ENCODE results near the gene MAP3K3.

MAP3K3 gene

DNA sequence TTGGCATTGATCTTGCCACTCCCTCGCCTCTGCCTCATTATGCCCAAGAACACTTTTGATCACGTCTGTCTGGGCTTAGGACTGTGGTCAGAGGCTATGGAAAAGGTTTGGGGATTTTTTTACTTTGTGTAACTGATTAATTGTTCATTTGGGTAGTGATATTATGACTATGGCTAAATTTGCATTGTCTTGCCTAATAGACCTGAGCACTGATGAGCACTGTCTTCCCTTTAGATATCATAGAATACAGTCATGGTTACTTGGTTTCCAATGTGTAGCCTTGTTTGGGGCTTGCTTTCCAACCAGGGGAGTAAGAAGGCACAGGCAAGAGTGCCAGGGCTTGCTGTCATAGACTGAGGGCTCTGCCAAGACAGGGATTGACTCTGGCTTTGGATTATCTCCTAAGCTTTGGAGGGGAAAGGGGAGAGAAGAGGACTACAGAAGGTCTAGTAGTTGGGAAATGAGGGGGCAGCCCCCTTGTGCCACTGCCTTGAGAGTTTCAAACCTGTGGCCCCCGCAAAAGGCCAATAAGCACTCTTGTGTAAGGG is 64.0 kb downstream of the MAP3K3 start:
- no peak for DNase-seq (ENCODE audit: low read depth)
- no peak overlapping the region for H3K4me3 ChIP-seq (ENCODE audit: low read depth, low read length)

GRCh38 chr17:63688396-63689020 is 66.3 kb downstream of the MAP3K3 start:
- no peak overlapping the region for H3K4me3 ChIP-seq (ENCODE audit: low read depth, low read length)
- DNase-seq (ENCODE audit: low read depth) = no peak

GRCh38 chr17:63689479-63689878 is 67.3 kb downstream of the MAP3K3 start:
- H3K4me3 ChIP-seq (ENCODE audit: low read depth, low read length) = no peak overlapping the region
- no peak for DNase-seq (ENCODE audit: low read depth)

DNA sequence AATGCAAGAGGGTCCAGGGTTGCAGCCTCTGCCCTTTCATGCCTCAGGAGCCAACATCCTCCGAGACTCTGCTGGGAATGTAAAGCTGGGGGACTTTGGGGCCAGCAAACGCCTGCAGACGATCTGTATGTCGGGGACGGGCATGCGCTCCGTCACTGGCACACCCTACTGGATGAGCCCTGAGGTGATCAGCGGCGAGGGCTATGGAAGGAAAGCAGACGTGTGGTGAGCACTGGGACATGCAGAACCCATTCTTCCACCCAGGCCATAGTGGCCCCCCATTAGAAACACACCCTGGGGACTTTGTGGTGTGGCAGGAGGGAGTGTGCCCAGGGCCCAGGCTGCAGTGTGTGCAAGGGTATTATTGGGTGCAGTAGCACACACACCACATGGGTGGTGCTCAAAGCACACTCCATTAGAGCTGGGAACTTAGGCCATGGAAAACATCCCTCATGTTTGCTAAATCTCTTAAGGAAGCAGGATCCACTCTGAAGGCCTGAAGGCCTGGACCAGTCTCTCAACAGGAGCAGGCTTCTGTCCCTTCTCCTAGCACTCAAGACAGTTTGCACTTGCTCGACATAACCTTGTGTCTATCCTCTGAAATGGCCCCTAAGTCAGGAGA is 70.1 kb downstream of the MAP3K3 start:
- no peak for DNase-seq (ENCODE audit: low read depth)

GRCh38 chr17:63693411-63694113 is 71.3 kb downstream of the MAP3K3 start:
- H3K4me3 ChIP-seq (ENCODE audit: low read depth, low read length) = no peak overlapping the region
- no peak for DNase-seq (ENCODE audit: low read depth)

More for the DNA sequence above, 70.1 kb downstream of the MAP3K3 start:
- H3K4me3 ChIP-seq (ENCODE audit: low read depth, low read length) = no peak overlapping the region

- H3K4me3 ChIP-seq (ENCODE audit: low read depth, low read length) = no peak overlapping the region
- DNase-seq (ENCODE audit: low read depth) = no peak
Observed at GRCh38 chr17:63694229-63694949, 72.2 kb downstream of the MAP3K3 start.

DNA sequence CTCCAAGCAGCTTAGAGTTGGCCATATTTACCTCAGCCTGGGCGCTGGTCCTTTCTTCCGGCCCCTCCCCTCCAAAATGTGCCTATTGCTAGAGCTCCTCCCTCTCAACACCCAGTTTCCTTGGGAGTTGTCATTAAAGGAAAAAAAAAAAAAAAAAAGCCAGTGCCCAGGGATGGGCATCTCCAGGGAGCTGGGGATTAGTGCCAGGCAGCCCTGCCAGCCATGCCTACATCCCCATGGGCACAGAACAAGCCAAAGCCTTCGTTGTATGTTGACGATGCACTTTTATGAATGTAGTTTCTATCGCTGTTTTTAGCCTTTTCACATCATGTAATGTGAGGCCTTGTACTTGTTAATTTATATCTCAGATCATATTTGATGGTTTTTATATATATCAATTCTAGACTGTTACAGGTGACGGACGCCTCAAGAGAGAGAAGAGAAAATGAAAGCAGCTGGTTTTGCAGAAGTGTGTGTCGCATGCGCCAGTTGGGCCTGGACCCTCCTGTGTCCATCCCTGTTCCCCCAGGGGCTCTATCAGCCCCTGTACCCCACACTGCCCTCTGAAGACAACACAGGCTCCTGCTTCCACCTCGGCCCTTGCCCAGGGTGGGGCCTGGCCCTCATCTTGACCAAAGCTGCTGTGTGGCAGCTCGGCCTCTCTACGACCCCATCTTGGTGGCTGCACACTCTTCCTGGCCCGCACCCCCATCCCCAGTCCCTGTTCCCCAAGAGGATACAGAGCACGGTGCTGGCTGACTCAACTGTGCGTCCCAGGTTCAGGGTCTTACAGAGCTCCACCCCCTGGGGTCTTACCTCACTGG is 72.9 kb downstream of the MAP3K3 start:
- no peak overlapping the region for H3K4me3 ChIP-seq (ENCODE audit: low read depth, low read length)
- no peak for DNase-seq (ENCODE audit: low read depth)

DNA sequence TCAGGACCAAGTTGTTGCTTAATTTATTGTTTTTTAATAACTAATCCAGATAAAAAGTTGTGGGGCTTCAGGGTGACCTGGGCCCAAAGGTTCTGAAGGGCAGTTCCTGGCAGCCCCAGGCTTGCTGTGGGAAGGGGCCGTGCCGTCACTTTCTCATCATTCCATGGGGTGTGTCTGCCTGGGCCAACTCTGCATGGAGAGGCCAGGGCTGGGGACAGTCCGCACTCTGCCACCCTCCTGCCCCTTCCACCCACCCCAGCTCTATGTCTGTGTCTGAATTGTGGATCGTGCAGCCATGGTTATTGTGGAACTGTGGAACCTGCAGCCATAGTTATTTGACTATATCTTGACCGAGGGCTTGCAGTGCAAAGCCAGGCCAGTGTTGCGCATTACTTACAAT is 73.7 kb downstream of the MAP3K3 start:
- no peak overlapping the region for H3K4me3 ChIP-seq (ENCODE audit: low read depth, low read length)
- DNase-seq (ENCODE audit: low read depth) = no peak

GRCh38 chr17:63696381-63696961 is 74.3 kb downstream of the MAP3K3 start:
- no peak for DNase-seq (ENCODE audit: low read depth)
- H3K4me3 ChIP-seq (ENCODE audit: low read depth, low read length) = no peak overlapping the region

GRCh38 chr17:63697341-63698286 is 75.4 kb downstream of the MAP3K3 start:
- DNase-seq (ENCODE audit: low read depth) = no peak
- no peak overlapping the region for H3K4me3 ChIP-seq (ENCODE audit: low read depth, low read length)

- peak overlapping the region; percentile 53 for H3K4me3 ChIP-seq (ENCODE audit: low read depth, low read length)
- DNase-seq (ENCODE audit: low read depth) = no peak
Observed at GRCh38 chr17:63698381-63698885, 76.2 kb downstream of the MAP3K3 start.

DNA sequence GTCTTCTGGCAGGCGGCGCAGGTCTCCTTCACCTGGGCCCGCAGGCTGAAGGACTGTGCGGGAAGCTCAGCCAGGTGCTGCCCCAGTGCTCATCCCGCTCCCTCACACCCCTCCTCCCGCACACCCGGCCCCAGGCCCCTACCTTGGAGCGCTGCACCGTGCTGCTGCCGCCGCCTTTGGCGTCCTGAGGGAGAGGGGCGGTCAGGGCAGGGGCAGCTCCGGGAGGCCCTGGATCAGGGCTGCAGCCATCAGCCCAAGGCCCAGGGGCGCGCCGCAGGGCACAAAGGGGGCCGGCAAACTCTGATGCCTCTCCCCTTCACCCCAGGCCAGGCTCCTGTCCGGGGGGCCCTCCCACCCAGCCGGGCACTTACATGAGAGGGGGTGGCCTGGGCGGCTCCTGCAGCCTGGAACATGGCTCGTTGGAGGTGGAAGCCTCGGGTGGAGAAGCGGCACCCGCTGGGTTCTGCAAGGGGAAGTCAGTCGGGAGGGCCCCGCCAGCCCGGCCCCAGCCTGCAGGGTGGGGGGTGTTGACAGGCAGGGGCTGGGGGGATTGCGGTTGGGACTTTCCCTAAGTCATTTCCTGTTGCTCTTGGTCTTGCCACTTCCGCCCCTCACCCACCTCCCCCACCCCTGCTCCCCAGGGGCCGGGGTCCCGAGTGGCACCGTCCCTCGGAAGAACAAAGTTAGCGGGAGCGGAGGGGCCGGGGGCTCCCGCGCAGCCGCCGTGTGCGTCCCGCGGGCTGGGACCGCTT is 76.8 kb downstream of the MAP3K3 start:
- no peak for DNase-seq (ENCODE audit: low read depth)
- H3K4me3 ChIP-seq (ENCODE audit: low read depth, low read length) = peak overlapping the region; percentile 53

GRCh38 chr17:63699638-63700527 is 77.7 kb downstream of the MAP3K3 start, which contains the start of gene LIMD2:
TSS of gene LIMD2 (minus strand) at chr17:63700125. CDS start at chr17:63699298, 827 bp downstream.
- H3K4me3 ChIP-seq (ENCODE audit: low read depth, low read length) = peak within 1 kb of the TSS; percentile 53
- no peak for DNase-seq (ENCODE audit: low read depth)

DNA sequence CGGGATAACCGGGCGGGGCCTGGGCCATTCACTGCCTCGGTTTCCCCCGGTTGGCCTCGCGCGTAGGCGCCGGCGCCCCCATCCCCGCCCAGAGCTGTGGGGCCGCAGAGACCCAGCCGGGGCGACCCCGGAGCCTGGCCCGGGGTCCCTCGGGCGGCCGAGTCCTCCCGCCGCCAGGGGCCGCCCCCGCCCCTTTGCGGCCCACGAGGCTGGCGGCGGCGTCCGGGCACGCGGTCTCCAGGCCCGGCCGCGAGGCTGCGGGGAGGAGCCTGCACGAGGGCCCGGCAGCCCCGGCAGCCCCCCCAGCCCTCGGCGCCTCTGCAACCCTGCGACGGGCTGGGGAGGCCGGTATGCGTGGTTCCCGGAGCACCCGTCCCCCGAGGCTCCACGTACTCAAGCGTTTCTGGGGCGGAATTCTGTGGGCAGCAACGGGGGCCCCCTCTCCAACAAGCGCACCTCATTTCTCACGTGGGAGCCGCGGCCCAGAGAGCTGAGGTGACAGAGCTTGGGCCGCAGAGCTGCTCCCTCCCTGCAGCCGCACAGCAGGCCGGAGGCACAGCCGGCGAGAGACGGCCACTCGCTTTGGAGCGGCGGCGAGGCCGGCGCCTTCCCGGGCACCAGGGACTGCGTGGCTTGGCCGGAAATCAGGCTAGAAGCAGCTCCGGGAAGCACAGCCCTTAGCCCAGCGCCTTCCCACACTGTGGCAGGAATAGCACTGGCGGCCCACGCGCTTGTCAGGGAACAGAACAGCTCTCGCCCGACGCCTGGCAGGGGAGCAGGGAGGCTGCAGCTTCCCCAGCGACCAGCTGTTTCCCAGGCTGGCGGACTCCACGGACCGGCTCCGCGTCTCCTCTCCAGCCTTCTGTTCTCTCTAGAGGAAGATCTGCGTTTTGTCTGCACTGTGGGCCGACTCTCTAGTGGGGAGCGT is 78.6 kb downstream of the MAP3K3 start:
- DNase-seq (ENCODE audit: low read depth) = peak; percentile 25
- H3K4me3 ChIP-seq (ENCODE audit: low read depth, low read length) = peak overlapping the region; percentile 53

- peak overlapping the region; percentile 36 for H3K4me3 ChIP-seq (ENCODE audit: low read depth, low read length)
- no peak for DNase-seq (ENCODE audit: low read depth)
Observed at GRCh38 chr17:63701456-63701820, 79.2 kb downstream of the MAP3K3 start.

All from skeletal muscle cell (primary cell).